CMK (cell line): ENCODE results near the gene PALD1.

ENCODE experiments used
- DNase-seq: peaks from one replicate; pipeline ENCODE4 v3.0.0-alpha.2; 2010; ENCODE audit warnings: low read depth

Gene PALD1

DNA sequence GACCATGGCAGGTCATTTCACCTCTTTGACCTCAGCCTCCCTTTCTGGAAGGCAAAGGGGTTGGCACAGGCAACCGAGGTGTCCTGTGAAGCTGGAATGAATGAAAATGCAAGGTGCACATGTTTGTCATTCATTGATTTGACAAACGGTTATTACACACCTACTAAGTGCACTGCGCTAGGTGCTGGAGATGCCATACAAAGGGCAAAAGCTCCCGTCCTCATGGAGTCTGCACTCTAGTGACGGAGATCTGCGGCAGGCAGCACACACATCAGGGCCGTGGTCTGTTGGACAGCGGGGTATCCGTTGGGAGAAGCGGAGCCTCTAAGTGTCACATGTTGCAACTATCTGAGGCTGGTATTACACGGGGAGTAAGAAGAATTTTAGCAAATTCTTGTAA lies 79.7 kb downstream of the PALD1 start:
- DNase-seq: no peak

- peak; percentile 69 for DNase-seq
Measured at GRCh38 chr10:70558871-70559810, 80.6 kb downstream of the PALD1 start.

- no peak for DNase-seq
Measured at GRCh38 chr10:70559861-70560260, 81.3 kb downstream of the PALD1 start.

DNA sequence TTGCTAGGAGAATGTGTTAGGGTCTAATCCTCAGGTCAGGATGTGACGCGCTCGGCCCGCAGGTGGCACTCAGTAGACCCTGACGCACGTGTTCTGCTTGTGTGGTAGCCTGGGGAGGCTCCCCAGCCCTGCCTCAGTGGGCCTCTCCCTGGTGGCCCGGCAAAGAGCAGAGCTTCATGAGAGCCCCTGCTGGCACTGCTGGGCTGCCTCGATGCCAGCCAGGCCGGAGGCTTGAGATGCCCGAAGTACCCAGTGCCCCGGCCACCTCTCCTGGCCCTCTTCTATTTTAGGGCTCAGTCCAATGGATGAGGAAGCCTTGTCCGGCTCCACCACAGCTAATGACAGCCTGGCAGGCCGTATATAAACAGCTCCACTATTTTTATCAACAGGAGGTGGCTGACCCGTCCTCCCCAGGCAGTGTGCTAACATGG lies 82.0 kb downstream of the PALD1 start:
- no peak for DNase-seq

GRCh38 chr10:70561070-70561469 lies 82.5 kb downstream of the PALD1 start:
- no peak for DNase-seq

DNA sequence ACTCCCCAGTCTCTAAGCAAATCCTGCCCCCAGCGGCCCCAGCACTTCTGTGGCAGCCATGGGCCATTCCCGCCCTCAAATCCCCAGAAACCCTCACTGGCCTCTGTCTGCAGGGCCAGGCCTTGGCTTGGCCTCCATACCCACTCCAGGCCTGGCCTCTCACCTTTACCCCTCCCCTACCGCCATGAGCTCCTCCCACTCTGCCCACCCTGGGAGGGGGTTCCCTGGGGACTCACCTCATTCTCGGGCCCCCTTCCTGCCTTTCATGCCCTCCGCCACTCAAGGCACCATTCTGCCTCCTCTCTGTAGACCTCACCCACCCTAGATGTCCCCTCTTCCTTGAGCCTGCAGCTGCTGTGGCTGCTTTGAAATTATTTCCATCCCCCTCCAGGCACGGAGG lies 83.0 kb downstream of the PALD1 start:
- no peak for DNase-seq

DNA sequence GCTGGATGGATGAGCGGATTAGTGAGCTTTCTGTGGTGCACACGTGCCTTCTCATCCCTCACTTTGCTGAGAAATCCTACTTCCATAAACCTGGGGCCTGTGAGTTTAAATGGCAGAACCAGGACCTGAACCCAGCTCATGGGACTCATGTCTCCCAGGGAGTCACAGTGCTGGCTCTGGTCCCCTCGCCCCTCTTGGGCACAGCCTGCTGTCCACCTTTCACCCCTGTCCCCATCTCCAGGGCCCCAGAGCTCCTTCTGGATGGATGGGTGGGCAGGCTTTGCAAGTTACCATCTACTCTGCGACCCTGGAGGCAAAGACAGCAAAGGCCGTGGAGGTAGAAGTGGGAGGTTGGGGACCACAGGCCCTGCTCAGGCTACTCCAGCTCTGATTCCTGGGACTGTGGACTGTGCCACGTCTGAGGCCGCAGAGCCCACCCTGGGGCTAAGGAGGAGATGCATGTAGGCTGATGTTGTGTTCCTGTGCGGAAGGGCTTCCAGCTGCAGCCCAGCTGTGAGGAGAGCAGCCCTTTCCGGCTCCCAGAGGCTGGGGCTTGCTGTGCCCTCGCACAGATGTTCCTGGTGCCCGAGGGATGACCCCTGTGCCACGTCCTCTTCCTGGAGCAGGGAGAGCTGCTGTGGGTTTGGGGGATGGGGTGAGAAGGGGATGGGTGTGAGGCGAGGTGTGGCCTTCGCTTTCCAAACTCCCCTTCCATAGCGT lies 83.6 kb downstream of the PALD1 start:
- no peak for DNase-seq

DNA sequence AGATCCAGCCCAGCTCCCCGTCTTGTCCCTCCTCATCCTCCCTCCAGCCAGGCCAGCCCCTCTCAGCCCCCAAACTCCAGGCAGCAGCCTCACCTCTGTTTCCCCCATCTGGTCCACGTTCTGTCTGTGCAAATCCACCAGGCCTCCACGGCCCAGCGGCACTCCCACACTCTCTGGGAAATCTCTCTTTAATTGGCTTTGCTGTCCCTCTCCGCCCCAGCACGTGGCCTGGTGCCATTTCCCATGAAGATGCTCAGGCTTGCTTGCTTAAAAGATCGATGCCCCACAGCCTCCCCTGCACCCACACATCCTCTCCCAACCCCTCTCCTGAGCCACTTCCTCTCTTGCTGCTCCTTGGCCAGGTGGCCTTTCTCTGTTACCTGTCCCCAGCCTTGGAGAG lies 84.7 kb downstream of the PALD1 start:
- no peak for DNase-seq

DNA sequence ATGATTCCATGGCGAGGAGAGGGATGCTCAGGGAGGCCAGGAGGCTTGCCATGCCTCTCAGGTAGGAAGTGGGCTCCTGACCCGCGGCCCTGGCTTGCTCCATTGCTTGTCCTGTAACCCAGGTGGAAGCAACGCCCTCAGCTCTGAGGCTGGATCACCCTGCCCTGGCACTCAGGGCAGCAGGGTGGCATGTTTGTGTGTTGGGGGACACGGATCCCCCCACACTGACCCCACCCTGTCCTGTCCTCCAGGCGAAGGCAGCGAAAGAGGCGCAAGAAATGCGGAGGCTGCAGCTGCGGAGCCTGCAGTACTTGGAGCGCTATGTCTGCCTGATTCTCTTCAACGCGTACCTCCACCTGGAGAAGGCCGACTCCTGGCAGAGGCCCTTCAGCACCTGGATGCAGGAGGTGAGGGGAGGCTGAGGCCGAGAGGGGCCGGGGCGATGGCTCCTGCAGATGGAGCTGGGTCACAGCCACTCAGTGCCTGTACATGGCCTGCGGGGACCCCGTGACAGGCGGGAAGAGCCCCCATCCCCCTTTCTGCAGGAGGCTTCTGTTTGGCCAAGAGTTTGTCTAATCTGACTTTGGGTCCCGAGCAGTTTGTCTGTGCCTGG lies 85.7 kb downstream of the PALD1 start:
- no peak for DNase-seq

DNA sequence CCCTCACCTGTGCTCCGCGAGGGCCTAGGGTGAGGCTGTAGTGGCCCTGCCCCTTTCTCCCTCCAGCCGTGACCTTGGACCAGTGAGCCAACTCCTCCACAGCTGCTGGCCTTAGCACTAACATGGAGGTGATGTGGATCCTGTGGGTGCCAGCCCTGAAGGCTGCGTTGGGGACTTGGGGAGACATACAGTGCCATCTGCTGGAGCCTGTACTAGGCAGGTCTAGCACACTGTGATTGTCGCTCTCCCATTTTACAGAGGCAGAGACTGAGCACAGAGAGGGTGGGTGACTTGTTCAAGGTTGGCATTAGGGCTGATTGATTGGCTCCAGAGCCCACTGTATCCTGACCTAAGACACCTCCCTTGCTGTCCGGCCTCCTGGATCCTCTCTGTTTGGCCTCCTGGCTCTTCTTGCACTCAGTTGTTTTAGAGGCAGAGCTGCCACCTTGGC lies 86.4 kb downstream of the PALD1 start:
- no peak for DNase-seq

- peak; percentile 43 for DNase-seq
Measured at GRCh38 chr10:70565556-70566514, 87.3 kb downstream of the PALD1 start.

GRCh38 chr10:70566515-70567290 lies 88.1 kb downstream of the PALD1 start:
- no peak for DNase-seq

- DNase-seq: no peak
Measured at GRCh38 chr10:70567603-70568002, 89.0 kb downstream of the PALD1 start.

GRCh38 chr10:70568113-70568512 lies 89.5 kb downstream of the PALD1 start:
- no peak for DNase-seq

DNA sequence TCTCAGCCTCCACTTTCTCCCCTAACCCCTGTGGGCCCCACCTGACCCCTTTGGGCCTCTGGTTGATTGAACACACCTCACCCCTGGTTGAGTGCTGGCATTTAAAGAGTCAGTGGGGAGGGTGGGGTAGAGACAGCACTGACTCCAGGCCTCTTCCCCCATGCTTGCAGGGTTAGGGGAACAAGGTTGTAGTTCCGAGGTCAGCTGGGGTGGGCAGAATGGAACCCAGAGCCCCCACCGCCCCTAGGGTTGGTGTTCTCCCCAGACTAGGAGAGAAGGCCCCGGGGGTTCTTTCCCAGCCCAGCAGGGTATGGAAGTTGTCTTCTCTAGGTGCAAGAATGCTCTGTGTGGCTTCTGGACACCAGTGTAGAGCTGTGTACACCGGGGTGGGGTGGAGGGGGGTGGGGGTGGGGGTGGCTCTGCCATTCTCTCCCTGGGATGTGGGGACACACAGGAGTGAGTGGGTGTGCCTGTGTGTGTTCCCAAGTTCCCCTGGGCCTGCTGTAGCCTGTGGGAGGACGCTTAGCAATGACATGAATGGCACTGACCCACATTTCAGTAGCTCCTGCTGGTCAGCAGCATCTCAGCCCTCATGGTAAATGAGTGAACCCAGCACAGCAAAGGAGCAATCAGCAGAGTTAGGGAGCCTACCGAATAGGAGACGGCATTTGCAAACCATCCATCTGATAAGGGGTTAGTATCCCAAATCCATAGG lies 90.4 kb downstream of the PALD1 start:
- no peak for DNase-seq

GRCh38 chr10:70571236-70571635 lies 92.7 kb downstream of the PALD1 start:
- DNase-seq: no peak

- no peak for DNase-seq
Measured at GRCh38 chr10:70571636-70572439, 93.3 kb downstream of the PALD1 start.

DNA sequence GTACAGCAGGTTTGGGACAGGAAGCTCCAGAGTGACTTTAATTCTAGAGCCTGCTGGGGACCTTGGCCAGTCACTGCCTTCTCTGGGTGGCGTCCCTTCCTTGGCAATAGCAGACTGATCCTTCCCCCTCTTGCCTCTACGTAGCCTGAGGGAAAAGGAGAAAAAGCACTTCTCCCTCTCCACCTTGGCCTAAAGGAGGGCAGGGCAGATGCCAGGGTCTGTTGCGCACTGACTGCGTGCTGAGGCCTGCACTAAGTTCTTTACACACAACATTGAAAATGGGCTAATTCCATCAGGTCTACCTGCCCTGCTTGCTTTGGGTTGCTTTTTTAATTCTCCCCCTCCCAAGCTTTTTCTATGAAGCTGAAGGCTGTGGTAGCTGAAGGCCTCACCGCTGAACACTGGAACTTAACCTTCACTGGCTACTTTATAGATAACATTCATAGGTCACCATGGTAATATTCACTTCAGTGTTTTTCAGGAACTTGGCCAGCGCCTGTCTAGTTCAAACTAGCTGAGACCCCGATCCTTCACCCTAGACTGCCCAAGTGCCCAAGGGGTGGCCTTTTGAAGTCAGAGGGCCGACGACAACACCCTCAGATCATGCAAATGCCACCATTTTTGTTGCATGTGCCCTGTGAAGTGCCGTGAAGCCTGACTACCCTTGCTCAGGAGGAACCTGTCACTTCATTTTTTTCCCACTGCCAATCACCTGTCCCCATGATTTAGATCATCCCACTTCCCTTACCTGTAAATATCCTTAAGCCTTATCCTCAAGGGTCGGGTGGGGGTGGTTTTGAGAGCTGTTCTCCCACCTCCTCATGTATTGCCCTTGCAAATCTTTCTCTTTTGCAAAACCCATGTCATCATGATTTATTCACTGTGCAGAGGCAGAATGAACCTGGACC lies 95.3 kb downstream of the PALD1 start:
- no peak for DNase-seq
